Stomach smooth muscle (tissue), 2 donors: ENCODE measurements around the gene NGEF.
"Not testable (repeated sequence)": the region's sequence is repeated elsewhere in the genome, so short reads cannot be mapped to it uniquely, and the experiment has no call there.

Source experiments
- H3K27ac ChIP-seq: one replicate; pipeline ENCODE4 v1.7.0; 2013; ENCODE audit warnings: mild to moderate bottlenecking, low read length, inconsistent platforms
- H3K27me3 ChIP-seq, 2 donors: one replicate each; pipeline ENCODE4 v1.7.0; 2013; ENCODE audit warnings: low read length in 2 of 2; ENCODE audit not compliant: insufficient read depth in 2 of 2, control insufficient read depth in 1 of 2
- H3K36me3 ChIP-seq, 2 donors: one replicate each; pipeline ENCODE4 v1.7.0; 2013; ENCODE audit warnings: low read length in 2 of 2; ENCODE audit not compliant: control insufficient read depth in 2 of 2, insufficient read depth in 2 of 2
- H3K4me1 ChIP-seq: one replicate; pipeline ENCODE4 v1.7.0; 2013; ENCODE audit warnings: low read length; ENCODE audit not compliant: control insufficient read depth, insufficient read depth
- H3K4me3 ChIP-seq, 2 donors: one replicate each; pipeline ENCODE4 v1.7.0; 2013; ENCODE audit warnings: low read length in 2 of 2
- H3K9ac ChIP-seq, 2 donors: one replicate each; pipeline ENCODE4 v1.7.0; 2013; ENCODE audit warnings: low read length in 2 of 2, mild to moderate bottlenecking in 1 of 2
- H3K9me3 ChIP-seq, 2 donors: one replicate each; pipeline ENCODE4 v1.7.0; 2013; ENCODE audit warnings: low read length in 2 of 2; ENCODE audit not compliant: control insufficient read depth in 2 of 2
- donor health status: healthy.
- donor health status: Pancreatic carcinoma.

The NGEF gene

GRCh38 chr2:232925821-232926156 lies 87.3 kb downstream of the NGEF start:
- peaks cover 0 to 4% of the 10 kb centered on the region in 2 donors for H3K9me3 ChIP-seq
- no peak overlapping the region for H3K9ac ChIP-seq
- peaks cover 15% of the 10 kb centered on the region for H3K4me1 ChIP-seq
- no peak overlapping the region for H3K4me3 ChIP-seq
- no peaks in the 10 kb centered on the region for H3K36me3 ChIP-seq
- no peak overlapping the region for H3K27ac ChIP-seq
- peaks cover 35 to 48% of the 10 kb centered on the region in 2 donors for H3K27me3 ChIP-seq

DNA sequence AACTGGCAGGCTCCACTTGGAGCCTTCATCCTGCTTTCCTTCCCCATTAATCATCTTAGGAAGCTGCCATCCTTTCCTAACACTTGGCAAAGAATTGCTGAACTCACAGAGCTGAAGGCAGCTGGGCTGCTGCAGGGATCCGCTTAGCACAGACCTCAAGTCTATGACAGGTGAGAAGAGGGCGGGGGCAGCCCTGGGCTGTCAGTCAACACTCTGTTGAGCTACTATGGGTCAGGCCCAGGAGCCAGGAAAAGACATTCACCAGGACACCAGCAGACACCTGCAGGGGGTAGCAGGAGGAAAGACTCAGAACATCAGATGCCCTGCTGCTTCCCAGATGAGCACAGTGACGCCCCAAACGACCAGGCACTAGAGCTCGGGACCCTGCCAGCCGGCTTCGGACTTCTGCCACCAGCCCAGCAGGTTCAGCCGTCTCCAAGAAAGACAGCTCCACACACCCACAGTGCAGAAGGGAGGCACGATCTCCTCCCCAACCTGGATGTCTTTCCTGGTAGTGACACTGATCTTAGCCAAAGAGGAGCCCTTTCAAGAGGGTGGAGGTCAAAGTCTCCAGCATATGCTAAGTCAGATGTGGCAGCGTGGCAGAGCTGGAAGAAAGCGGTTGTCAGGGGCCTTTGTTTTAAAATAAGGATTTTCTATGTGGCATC lies 87.8 kb downstream of the NGEF start:
- H3K9me3 ChIP-seq, result peaks cover 0 to 4% of the 10 kb centered on the region in 2 donors
- no peak overlapping the region for H3K27ac ChIP-seq
- H3K27me3 ChIP-seq, result peaks cover 37 to 48% of the 10 kb centered on the region in 2 donors
- no peak overlapping the region for H3K9ac ChIP-seq
- H3K4me3 ChIP-seq, result no peak overlapping the region
- H3K36me3 ChIP-seq, result no peaks in the 10 kb centered on the region
- H3K4me1 ChIP-seq, result peaks cover 15% of the 10 kb centered on the region

- H3K27me3 ChIP-seq, result peaks cover 36 to 45% of the 10 kb centered on the region in 2 donors
- H3K36me3 ChIP-seq, result no peaks in the 10 kb centered on the region
- no peak overlapping the region for H3K4me3 ChIP-seq
- H3K4me1 ChIP-seq, result peaks cover 15% of the 10 kb centered on the region
- H3K27ac ChIP-seq, result no peak overlapping the region
- H3K9me3 ChIP-seq, result peaks cover 0 to 4% of the 10 kb centered on the region in 2 donors
- H3K9ac ChIP-seq, result no peak overlapping the region
Observed at GRCh38 chr2:232924433-232924832, 88.6 kb downstream of the NGEF start.

DNA sequence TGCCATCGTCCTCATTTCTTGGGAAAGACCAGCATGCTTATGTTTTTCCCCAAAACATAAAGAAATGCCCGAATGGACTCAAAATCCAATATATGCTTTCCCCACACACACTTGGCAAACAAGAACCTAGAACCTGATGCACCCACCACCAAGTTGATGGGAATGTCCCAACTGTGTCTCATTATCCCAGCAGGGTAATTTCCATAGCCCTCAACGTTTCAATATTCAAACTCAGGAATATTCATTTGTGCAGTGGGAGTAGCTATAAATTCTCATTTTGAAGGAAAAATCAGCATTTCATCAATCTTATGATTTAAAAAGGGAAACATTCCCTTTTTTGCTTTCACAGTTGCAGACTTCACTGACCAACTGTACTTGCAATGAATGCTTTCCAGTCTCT lies 92.3 kb downstream of the NGEF start:
- peaks cover 14 to 19% of the 10 kb centered on the region in 2 donors for H3K27me3 ChIP-seq

GRCh38 chr2:232920055-232920454 lies 93.0 kb downstream of the NGEF start:
- Histone ChIP-seq H3K4me3 (no peak overlapping the region), H3K27ac (no peak overlapping the region), H3K9ac (no peak overlapping the region), H3K36me3 (no peaks in the 10 kb centered on the region), H3K27me3 (peaks cover 7 to 13% of the 10 kb centered on the region in 2 donors), H3K9me3 (peaks cover 0 to 4% of the 10 kb centered on the region in 2 donors), H3K4me1 (no peaks in the 10 kb centered on the region)

More for the DNA sequence above, 92.3 kb downstream of the NGEF start:
- H3K36me3 ChIP-seq, result no peaks in the 10 kb centered on the region
- H3K4me1 ChIP-seq, result no peaks in the 10 kb centered on the region
- no peak overlapping the region for H3K4me3 ChIP-seq
- H3K9me3 ChIP-seq, result peaks cover 0 to 4% of the 10 kb centered on the region in 2 donors
- no peak overlapping the region for H3K27ac ChIP-seq
- H3K9ac ChIP-seq, result no peak overlapping the region

- H3K9me3 ChIP-seq, result no peaks in the 10 kb centered on the region
- no peak overlapping the region for H3K27ac ChIP-seq
- H3K4me1 ChIP-seq, result no peaks in the 10 kb centered on the region
- no peaks in the 10 kb centered on the region for H3K36me3 ChIP-seq
- H3K4me3 ChIP-seq, result no peak overlapping the region
- H3K27me3 ChIP-seq, result peaks cover 0 to 10% of the 10 kb centered on the region in 2 donors
- H3K9ac ChIP-seq, result no peak overlapping the region
Observed at GRCh38 chr2:232919141-232919540, 93.9 kb downstream of the NGEF start.

GRCh38 chr2:232913903-232914302 lies 99.2 kb downstream of the NGEF start:
- Histone ChIP-seq H3K4me1 (no peaks in the 10 kb centered on the region), H3K27me3 (peaks cover 3 to 7% of the 10 kb centered on the region in 2 donors), H3K36me3 (no peaks in the 10 kb centered on the region), H3K27ac (no peak overlapping the region), H3K9me3 (peaks cover 0 to 2% of the 10 kb centered on the region in 2 donors), H3K9ac (no peak overlapping the region), H3K4me3 (no peak overlapping the region)

- peaks cover 6 to 7% of the 10 kb centered on the region in 2 donors for H3K27me3 ChIP-seq
- H3K36me3 ChIP-seq, result no peaks in the 10 kb centered on the region
- H3K4me3 ChIP-seq, result no peak overlapping the region
- peaks cover 0 to 2% of the 10 kb centered on the region in 2 donors for H3K9me3 ChIP-seq
- no peaks in the 10 kb centered on the region for H3K4me1 ChIP-seq
- H3K27ac ChIP-seq, result no peak overlapping the region
- H3K9ac ChIP-seq, result no peak overlapping the region
Observed at GRCh38 chr2:232911712-232912277, 101.3 kb downstream of the NGEF start.

GRCh38 chr2:232910376-232910775 lies 102.7 kb downstream of the NGEF start:
- Histone ChIP-seq H3K27ac (no peak overlapping the region), H3K36me3 (no peaks in the 10 kb centered on the region), H3K9ac (no peak overlapping the region), H3K4me1 (no peaks in the 10 kb centered on the region), H3K9me3 (peaks cover 0 to 2% of the 10 kb centered on the region in 2 donors), H3K27me3 (peaks cover 3 to 6% of the 10 kb centered on the region in 2 donors), H3K4me3 (no peak overlapping the region)

DNA sequence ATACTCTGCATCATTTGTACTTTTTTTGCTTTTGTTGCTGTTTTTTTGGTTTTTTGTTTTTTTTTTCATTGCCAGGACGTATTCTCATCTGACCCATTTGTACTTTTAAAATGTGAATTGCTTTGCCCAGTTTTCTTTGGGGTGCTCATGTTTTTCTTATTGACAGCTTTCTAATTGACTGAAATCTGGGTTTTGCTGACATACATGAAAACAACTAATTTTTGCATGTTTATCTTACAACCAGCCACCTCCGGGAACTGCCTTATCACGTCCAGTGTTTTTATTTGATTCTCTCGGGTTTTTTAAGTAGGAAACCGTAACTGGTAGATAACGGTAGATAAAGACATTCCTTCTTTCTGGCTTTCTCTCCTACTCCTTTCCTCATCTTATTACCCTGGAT lies 104.4 kb downstream of the NGEF start:
- no peaks in the 10 kb centered on the region for H3K36me3 ChIP-seq
- H3K4me3 ChIP-seq, result no peak overlapping the region
- H3K27ac ChIP-seq, result no peak overlapping the region
- peaks cover 0 to 2% of the 10 kb centered on the region in 2 donors for H3K9me3 ChIP-seq
- peaks cover 3 to 6% of the 10 kb centered on the region in 2 donors for H3K27me3 ChIP-seq
- no peaks in the 10 kb centered on the region for H3K4me1 ChIP-seq
- H3K9ac ChIP-seq, result no peak overlapping the region

DNA sequence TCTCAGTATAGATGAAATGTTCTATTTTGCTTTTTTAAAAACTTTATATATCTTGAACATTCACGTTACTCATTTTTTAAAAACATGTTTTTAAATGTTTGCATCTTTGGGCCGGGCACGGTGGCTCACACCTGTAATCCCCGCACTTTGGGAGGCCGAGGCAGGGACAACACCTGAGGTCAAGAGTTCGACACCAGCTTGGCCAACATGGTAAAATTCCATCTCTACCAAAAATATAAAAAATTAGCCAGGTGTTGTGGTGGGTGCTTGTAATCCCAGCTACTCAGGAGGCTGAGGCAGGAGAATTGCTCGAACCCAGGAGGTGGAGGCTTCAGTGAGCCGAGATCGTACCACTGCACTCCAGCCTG lies 105.4 kb downstream of the NGEF start:
- H3K4me1 ChIP-seq, H3K27me3 ChIP-seq, H3K4me3 ChIP-seq, H3K9me3 ChIP-seq, H3K36me3 ChIP-seq, H3K27ac ChIP-seq, H3K9ac ChIP-seq: not testable (repeated sequence)
